ENCODE measurements around the gene TANC1.

TANC1 gene

DNA sequence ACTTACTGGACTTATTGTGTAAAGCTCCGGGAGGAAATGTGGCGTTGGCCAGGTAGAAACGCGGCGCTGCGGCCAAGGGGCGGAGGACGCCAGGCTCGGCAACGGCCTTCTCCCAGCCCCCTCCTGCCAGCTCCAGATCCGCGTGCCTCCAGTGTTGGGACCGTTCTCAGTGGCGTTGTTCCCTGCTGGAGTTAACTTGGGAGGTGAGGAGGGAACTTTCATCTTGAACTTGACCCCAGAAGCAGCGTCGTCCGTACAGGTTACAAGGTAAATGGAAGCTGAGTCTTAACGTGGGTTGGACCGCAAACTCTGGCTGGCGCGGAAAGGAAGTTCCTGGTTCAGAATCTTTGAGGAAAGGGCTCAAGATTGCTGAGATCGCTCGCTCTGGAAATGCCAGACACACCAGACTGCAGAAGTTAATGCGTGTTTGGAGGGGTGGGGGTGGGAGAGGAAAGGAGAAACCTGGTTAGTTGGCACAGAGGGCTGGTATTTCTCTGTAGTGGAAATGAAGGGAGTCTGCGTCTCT is 1.3 kb downstream of the TANC1 start:
- Mint-ChIP-seq H3K27me3 (peaks cover 73% of the 10 kb centered on the region), H3K27ac (no peak overlapping the region), H3K4me1 (ENCODE audit: low read depth) (peaks cover 15% of the 10 kb centered on the region), H3K4me3 (peak overlapping the region; percentile 72), H3K9me3 (no peaks in the 10 kb centered on the region), H3K36me3 (ENCODE audit: low read depth) (no peaks in the 10 kb centered on the region)

DNA sequence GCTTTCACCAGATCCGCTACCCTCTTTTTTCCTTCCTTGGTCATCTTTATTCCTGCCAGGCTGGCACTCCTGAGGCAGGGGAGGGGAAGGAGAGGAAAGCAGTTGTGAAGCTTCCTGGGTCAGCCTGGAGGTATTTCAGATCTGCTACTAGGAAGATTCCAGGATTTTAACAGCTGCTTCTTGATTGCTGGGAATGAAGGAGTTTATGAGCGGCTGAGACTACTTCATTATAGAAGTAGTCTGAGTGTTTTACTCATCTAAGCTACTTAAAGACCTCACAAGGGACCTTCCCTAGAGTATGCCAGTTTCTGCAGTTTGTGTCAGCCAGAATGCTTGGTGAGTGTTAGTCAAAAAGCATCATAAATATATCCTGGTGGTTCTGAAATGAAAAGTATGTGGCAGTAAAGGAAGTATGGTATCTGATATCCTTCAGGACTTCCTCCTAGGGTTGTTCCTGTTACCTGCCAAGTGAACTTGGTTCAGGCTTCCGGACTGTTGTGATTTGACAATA is 1.9 kb downstream of the TANC1 start:
- Mint-ChIP-seq H3K27me3 (peaks cover 72% of the 10 kb centered on the region), H3K27ac (no peak overlapping the region), H3K36me3 (ENCODE audit: low read depth) (no peaks in the 10 kb centered on the region)

DNA sequence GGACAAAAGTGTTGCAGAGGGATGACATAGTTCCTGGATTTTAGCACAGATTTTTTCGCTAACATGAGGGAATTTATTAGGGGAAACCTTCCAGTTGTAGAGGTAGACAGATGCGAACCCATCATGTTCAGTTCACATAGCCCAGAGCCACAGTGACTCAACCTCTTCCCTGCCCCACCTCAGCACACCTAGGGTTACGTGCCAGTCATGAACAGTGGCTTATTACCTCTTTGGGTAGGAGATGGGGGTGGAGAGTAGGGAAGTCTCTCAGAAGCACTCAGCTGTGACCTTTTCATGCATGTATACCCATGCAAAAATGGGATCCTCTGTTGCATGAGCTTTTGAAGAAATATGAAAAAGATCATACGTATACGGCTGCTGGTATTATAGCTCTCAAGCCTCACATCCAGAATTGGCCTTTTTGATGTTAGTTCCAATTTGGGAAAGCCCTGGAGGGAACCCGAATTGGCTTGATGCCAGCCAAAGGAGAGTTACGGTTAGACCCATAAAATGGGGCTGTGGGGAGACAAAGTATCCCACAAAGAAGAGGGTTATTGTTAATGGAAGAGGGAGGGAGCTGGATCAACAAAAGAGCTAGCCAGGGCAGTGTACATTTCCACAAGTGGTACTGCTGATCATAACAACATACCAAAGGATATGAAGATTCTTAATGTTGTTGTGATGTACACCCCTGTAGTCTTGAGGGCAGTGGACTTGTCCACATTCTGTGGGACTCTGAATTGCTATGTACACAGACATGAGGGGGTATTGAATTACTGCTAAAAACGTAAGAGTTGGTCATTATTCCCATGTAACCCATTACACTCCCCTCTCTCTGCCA is 4.9 kb downstream of the TANC1 start:
- Mint-ChIP-seq H3K9me3 (no peaks in the 10 kb centered on the region), H3K27ac (no peak overlapping the region), H3K4me3 (no peak overlapping the region), H3K36me3 (ENCODE audit: low read depth) (no peaks in the 10 kb centered on the region), H3K4me1 (ENCODE audit: low read depth) (peaks cover 15% of the 10 kb centered on the region), H3K27me3 (peaks cover 56% of the 10 kb centered on the region)

More for the DNA sequence above, 1.9 kb downstream of the TANC1 start:
- Mint-ChIP-seq H3K4me3 (peak overlapping the region; percentile 72), H3K4me1 (ENCODE audit: low read depth) (peaks cover 15% of the 10 kb centered on the region), H3K9me3 (no peaks in the 10 kb centered on the region)

DNA sequence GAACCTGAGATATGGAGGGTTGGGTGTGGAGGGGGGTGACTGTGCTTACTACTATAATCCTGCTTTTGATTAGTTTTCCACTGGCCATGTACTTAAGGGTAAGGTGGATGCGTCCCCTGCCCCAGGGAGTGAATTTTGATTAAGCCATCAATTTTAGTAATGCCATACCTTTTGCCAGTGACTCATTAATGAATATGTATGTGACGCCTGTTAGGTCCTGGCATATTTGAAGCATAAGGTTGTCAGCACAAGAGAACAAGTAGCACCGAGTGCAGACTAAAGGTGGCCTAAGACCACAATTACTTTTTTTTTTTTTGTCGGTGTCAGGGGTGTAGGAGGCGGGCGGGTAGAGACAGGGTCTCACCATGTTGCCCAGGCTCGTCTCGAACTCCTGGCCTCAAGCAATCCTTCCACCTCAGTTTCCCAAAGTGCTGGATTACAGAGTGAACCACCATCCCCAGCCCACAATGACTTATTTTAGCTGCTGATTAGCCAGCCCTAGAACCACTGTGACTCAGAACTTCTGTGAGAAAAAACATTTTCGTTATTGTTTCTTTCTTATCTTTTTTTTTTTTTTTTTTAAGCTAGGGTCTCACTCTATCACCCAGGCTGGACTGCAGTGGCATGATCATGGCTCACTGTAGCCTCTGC is 7.0 kb downstream of the TANC1 start:
- H3K4me3 Mint-ChIP-seq = no peak overlapping the region
- peaks cover 44% of the 10 kb centered on the region for H3K27me3 Mint-ChIP-seq
- H3K9me3 Mint-ChIP-seq = no peaks in the 10 kb centered on the region
- H3K36me3 Mint-ChIP-seq (ENCODE audit: low read depth) = no peaks in the 10 kb centered on the region
- no peak overlapping the region for H3K27ac Mint-ChIP-seq
- peaks cover 2% of the 10 kb centered on the region for H3K4me1 Mint-ChIP-seq (ENCODE audit: low read depth)

GRCh38 chr2:158979772-158980171 is 11.3 kb downstream of the TANC1 start:
- H3K27me3 Mint-ChIP-seq = peaks cover 7% of the 10 kb centered on the region
- no peak overlapping the region for H3K27ac Mint-ChIP-seq
- H3K9me3 Mint-ChIP-seq = no peaks in the 10 kb centered on the region
- H3K4me3 Mint-ChIP-seq = no peak overlapping the region
- H3K36me3 Mint-ChIP-seq (ENCODE audit: low read depth) = no peaks in the 10 kb centered on the region
- no peaks in the 10 kb centered on the region for H3K4me1 Mint-ChIP-seq (ENCODE audit: low read depth)

DNA sequence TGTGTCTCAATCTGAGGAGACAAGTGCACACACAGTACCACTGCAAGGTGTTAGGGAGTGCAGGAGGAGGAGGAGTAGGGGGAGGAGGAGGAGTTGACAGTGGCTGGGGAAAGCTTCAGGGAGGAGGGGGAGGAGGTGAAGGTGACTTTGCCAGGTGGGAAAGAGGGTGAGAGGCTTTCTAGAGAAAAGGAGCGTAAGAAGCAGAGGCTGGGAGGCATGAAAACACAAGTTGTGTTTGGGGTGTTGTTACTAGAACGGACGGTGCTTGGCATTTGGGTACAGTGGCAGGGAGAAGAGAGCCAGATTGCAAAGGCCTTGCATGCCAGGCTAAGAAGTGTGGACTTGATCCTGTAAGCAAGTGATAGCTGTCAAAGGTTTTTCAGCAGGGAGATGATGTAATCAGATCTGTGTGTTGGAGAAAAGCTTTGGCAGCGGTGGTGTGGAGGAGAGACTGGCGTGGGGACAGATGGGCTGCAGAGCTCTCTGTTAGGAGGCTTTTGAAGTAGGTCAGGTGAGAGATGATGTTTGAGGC is 16.2 kb downstream of the TANC1 start:
- Mint-ChIP-seq H3K4me3 (no peak overlapping the region), H3K4me1 (ENCODE audit: low read depth) (no peaks in the 10 kb centered on the region), H3K36me3 (ENCODE audit: low read depth) (no peaks in the 10 kb centered on the region), H3K27me3 (no peaks in the 10 kb centered on the region), H3K27ac (no peak overlapping the region), H3K9me3 (no peaks in the 10 kb centered on the region)

DNA sequence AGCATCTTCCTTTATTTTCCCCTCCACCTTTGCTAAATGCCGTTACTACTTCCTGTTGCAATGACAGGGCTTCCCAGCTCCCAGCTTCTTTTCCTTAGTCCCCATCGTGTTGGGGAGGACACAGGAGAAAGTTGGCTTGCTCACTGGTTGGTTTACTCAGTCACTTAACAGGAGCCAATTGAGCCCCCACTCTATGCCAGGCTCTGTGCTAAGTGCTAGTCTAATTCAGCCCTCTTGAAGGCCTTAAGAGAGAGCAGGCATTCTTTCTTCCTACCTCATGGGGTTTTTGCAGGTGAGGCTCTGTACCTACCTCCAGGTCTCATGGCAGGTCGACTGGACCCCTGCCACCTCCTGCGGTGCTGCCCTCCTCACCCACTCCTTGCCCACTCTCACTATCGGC is 20.1 kb downstream of the TANC1 start:
- Mint-ChIP-seq H3K9me3 (no peaks in the 10 kb centered on the region), H3K4me3 (no peak overlapping the region), H3K36me3 (ENCODE audit: low read depth) (no peaks in the 10 kb centered on the region), H3K4me1 (ENCODE audit: low read depth) (no peaks in the 10 kb centered on the region), H3K27ac (no peak overlapping the region), H3K27me3 (no peaks in the 10 kb centered on the region)

GRCh38 chr2:158989165-158989564 is 20.7 kb downstream of the TANC1 start:
- Mint-ChIP-seq H3K9me3 (no peaks in the 10 kb centered on the region), H3K27me3 (no peaks in the 10 kb centered on the region), H3K4me3 (no peak overlapping the region), H3K4me1 (ENCODE audit: low read depth) (no peaks in the 10 kb centered on the region), H3K36me3 (ENCODE audit: low read depth) (no peaks in the 10 kb centered on the region), H3K27ac (no peak overlapping the region)

- no peaks in the 10 kb centered on the region for H3K36me3 Mint-ChIP-seq (ENCODE audit: low read depth)
- no peak overlapping the region for H3K27ac Mint-ChIP-seq
- H3K27me3 Mint-ChIP-seq = no peaks in the 10 kb centered on the region
- no peaks in the 10 kb centered on the region for H3K4me1 Mint-ChIP-seq (ENCODE audit: low read depth)
- H3K9me3 Mint-ChIP-seq = no peaks in the 10 kb centered on the region
- H3K4me3 Mint-ChIP-seq = no peak overlapping the region
Measured at GRCh38 chr2:158990397-158991214, 22.2 kb downstream of the TANC1 start.

- Mint-ChIP-seq H3K36me3 (ENCODE audit: low read depth) (no peaks in the 10 kb centered on the region), H3K4me1 (ENCODE audit: low read depth) (no peaks in the 10 kb centered on the region), H3K27ac (no peak overlapping the region), H3K9me3 (no peaks in the 10 kb centered on the region), H3K4me3 (no peak overlapping the region), H3K27me3 (no peaks in the 10 kb centered on the region)
Measured at GRCh38 chr2:158993030-158993429, 24.6 kb downstream of the TANC1 start.

- Mint-ChIP-seq H3K27ac (no peak overlapping the region), H3K4me1 (ENCODE audit: low read depth) (no peaks in the 10 kb centered on the region), H3K9me3 (no peaks in the 10 kb centered on the region), H3K27me3 (no peaks in the 10 kb centered on the region), H3K4me3 (no peak overlapping the region), H3K36me3 (ENCODE audit: low read depth) (no peaks in the 10 kb centered on the region)
Measured at GRCh38 chr2:158993721-158994587, 25.5 kb downstream of the TANC1 start.

DNA sequence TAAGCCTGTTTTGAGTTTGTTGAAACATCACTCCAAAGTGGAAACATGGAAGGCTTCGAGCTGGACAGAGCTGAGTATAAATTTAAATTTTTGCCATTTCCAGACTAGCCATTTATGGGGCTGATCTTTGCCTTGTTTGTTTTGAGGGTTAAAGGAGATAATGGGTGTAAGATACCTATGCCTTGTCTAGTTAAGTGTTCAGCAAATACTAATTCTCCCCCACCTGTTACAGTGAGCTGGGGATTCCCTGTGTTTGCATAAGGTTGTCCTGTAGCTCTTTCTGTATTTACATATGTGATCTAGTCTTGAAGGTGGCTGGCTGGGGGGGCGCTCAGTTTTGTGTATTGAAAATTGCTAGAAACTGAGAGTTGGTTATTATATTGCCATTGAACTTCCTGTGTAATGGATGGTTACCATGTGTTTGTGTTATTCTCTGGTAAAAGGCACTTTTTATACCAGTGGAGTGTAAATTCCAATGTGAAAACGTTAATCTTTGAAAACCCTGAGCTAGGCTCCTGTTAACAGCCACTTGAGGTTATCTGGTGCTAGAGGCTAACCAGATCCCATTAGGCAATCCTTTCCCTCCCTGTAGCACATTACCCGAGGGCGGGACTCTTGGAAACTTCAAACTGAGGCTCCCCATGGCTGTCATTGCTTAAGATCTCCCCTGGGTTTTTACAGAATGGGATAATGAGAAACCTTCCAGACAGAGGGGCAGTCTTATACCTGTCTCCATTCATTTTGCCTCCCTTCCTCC is 26.7 kb downstream of the TANC1 start:
- Mint-ChIP-seq H3K27me3 (no peaks in the 10 kb centered on the region), H3K4me3 (no peak overlapping the region)

DNA sequence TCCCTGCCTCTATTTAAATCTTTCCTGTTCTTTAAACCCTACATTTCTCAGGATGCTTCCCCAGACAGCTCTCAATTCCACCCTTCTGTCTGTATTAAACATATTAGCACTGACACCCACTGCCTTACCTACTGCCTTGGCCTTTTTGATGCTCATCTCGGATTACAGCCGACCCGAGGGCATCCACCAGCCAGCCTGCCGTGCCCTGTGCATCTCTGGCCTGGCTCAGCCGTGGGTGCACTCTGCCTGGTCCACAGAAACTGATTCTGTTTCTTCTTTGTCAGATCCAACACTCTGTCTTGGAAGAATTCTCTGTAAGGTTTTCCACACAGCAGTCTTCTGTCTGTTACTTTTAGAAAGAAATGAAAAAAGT is 27.2 kb downstream of the TANC1 start:
- Mint-ChIP-seq H3K27me3 (no peaks in the 10 kb centered on the region), H3K4me1 (ENCODE audit: low read depth) (peaks cover 4% of the 10 kb centered on the region), H3K4me3 (no peak overlapping the region), H3K27ac (no peak overlapping the region), H3K36me3 (ENCODE audit: low read depth) (no peaks in the 10 kb centered on the region), H3K9me3 (no peaks in the 10 kb centered on the region)

More for the DNA sequence above, 26.7 kb downstream of the TANC1 start:
- Mint-ChIP-seq H3K27ac (no peak overlapping the region), H3K4me1 (ENCODE audit: low read depth) (peaks cover 4% of the 10 kb centered on the region), H3K36me3 (ENCODE audit: low read depth) (no peaks in the 10 kb centered on the region), H3K9me3 (no peaks in the 10 kb centered on the region)
